HG03432 (cell line): ENCODE measurements around the gene MAJIN.
"Not testable (repeated sequence)": the region's sequence is repeated elsewhere in the genome, so short reads cannot be mapped to it uniquely, and the experiment has no call there.

ENCODE experiments used
- ATAC-seq: cut with Tn5 transposase; IDR thresholded peaks from one replicate; pipeline ENCODE4 v1.9.1; 2021; ENCODE audit warnings: mild to moderate bottlenecking, moderate library complexity; ENCODE audit not compliant: unreplicated experiment

The MAJIN gene

GRCh38 chr11:64990222-64990923 is 18.5 kb upstream of the MAJIN start:
- ATAC-seq: no peak

GRCh38 chr11:64989416-64989815 is 17.5 kb upstream of the MAJIN start:
- no peak for ATAC-seq

DNA sequence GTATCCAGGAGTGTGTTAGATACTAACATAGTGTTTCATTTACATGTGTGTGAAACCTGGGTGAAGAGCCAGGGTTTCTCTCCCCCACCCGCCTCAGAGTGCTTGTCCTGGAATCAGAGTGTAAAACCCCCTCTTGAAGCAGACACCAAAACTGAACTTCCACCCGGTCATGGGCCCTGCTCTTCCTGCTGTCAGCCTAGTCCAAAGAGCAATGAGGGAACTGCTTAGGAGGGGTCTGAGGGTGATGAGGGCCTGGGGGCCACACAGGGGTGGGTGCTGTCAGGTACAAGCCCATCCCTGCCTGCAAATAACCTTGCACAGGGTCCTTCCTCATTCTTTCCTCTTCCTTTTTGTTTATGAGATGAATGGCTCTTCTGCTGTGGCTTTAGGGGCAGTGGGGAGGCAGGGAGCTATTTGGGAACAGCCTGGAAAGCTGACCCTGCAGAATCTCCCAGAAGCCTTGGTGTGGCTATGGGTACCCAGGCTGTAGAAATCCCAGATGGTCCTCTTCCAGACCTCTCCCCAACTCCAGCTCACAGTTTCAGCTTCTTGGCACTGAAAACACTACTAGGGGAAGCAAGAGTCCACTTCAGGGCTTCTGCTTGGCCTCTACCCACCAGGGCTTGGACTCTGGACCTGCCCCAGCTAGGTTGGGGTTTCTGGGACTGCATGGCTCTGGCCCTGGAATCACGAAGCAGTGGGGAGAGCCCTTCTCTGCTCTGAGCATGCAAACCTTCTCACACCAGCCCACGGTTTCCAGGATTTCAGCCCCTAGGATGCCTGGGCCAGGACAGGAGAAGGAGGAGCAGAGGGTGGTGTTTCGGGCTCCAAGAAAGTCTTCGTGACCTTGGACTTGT is 16.3 kb upstream of the MAJIN start:
- no peak for ATAC-seq

DNA sequence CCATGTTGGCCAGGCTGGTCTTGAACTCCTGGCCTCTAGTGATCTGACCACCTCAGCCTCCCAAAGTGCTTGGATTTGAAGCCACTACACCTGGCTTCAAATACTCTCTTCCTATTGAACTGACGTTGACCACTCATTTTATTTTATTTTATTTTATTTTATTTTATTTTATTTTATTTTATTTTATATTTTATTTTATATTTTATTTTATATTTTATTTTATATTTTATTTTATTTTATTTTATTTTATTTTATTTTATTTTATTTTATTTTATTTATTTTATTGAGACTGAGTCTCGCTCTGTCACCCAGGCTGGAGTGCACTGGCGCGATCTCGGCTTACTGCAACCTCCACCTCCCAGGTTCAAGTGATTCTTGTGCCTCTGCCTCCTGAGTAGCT is 11.4 kb upstream of the MAJIN start:
- not testable (repeated sequence) for ATAC-seq

- no peak for ATAC-seq
These were observed 4.7 kb upstream of the MAJIN start for GRCh38 chr11:64976651-64977050.

DNA sequence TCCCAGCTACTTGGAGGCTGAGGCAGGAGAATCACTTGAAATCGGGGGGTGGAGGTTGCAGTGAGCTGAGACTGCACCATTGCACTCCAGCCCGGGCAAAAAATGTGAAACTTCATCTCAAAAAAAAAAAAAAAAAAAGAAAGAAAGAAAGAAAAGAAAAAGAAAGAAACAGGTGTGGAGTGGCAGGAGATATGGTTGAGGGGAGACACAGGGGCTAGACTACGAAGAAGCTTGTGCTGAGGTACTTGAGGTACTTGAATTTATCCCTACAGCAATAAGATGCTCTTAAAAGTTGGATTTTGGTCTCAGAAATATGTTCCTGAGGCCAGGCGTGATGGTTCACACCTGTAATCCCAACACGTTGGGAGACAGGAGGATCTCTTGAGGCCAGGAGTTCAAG is 2.2 kb upstream of the MAJIN start:
- no peak for ATAC-seq

DNA sequence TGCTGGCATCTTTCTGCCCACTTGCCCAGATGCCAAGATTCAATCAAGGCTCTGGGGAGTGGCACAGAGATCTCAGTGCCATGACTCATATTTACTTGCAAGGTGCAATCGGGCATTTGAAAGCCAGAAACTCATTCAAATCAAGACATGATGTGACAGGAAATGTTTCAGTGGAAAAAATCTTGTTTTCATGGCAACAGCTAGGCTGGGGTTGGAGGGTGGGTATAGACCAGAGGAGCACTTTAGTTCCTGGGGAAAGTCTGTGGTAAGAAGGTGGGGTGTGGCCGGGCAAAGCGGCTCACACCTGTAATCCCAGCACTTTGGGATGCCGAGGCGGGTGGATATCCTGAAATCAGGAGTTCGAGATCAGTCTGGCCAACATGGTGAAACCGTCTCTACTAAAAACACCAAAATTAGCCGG is 1.2 kb downstream of the MAJIN start:
- no peak for ATAC-seq

DNA sequence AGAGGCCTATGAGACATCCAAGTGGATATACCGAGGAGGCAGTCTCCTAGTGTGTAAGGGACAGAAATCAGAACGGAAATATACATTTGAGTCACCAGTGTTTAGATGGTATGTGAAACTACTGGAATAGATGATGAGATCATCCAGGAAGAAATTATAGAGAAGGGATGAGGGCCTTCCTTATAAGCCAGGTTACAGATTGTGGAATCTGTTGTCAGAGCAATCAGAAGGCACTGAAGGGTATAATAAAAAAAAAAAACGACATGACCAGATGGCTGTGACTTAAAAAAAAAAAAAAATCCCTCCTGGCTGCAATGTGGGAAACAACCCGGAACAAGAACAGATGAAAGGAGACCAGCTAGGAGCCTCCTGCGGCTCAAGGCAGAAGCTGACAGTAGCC is 2.7 kb downstream of the MAJIN start:
- no peak for ATAC-seq

DNA sequence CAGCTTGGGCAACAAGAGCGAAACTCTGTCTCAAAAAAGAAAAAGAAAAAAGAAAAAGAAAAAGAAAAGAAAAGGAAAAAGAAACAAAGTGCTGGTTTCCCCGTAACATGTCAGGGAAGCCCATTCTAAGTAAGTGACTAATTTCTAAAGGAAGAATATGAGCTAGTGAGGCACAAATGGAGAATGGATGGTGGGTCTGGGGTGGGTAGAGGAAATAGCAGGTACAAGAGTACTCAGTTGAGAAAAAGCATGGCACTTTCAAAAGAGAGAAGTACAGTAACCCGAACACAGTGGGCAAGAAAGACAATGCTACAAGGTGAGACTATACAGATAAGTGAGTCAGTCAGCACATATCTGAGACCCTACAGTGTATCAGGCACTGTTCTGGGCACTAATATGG is 4.5 kb downstream of the MAJIN start:
- no peak for ATAC-seq

DNA sequence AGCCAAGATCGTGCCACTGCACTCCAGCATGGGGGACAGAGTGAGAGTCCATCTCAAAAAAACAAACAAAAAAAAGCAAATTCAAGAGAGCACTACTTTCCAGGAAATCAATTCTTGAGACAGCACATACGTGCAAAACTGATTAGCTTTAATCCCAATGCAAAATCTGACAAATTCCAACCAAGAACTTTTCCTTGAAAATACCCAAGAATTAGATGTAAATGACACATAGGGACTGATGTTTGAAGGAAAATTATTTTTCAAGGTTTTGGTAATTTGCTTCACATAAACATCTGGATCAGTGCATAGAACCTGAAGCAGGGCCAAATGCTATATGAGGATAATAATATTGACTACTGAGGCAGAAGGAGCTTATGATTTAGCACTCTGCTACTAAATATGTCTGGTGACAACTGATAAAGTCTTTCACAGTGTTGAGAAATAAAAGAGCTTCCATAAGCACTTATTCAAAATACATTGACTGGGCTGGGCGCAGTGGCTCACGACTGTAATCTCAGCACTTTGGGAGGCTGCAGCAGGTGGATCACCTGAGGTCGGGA is 8.8 kb downstream of the MAJIN start:
- ATAC-seq: no peak

GRCh38 chr11:64960719-64961118 is 11.2 kb downstream of the MAJIN start:
- no peak for ATAC-seq

DNA sequence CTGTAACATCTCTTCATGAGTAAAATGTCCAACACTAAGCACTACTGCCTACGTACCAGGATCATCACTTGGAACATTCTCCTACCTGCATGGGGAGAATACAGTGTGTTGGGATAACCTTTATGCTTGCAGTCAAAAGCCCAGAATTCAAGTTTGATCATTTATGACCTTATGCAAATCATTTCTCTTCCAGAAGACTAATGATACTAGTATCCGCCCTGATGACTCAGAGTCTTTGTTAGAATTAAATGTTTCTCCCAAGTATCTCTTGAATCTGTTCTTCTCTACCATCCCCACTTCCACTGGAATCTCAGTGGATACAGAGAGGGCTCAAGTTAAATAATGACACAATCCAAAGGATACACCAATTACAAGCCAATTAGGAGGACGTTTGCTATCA is 12.4 kb downstream of the MAJIN start:
- ATAC-seq: no peak

- no peak for ATAC-seq
These were observed 17.7 kb downstream of the MAJIN start for GRCh38 chr11:64954201-64954600.

DNA sequence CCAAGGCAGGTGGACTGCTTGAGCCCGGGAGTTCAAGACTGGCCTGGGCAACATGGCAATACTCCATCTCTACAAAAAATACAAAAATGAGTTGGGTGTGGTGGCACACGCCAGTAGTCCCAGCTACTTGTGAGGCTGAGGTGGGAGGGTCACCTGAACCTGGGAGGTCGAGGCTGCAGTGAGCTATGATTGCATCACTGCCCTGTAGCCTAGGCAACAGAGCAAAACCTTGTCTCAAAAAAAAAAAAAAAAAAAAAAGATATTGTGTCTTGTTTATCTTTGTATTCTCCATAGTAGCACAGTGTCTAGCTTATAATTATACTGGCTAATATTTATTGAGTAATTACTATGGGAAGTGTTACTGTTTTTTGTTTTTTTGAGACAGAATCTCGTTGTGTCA is 20.4 kb downstream of the MAJIN start:
- no peak for ATAC-seq

DNA sequence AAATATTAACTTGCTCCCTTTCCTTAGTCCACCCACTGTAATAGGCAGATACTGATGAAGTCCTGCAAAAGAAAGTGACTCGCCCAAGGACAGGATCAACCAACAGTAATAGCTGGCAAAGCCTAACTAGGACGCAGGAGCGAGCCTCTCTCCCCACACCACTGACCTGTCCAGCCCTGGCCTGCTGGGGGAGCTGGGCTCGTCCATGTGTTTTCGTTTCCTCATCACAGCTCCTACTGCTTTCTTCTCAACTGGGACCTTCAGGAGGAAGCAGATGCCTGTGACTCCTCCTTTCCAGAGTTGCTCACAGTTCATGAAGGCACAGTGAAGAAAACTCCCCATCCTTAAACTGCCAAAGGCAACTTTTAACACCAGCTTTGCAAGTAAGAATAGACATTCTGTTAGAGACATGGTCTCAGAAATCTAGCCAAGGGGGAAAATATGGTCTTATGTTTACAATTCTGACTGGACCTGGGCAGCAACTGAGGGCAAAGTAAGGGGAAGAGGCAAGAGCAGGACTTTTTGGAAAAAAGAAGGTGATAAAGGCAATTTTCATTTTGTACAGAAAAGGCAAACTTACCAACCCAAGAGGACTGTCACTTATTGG is 24.6 kb downstream of the MAJIN start:
- no peak for ATAC-seq

- no peak for ATAC-seq
These were observed 35.4 kb downstream of the MAJIN start for GRCh38 chr11:64936539-64936938.

DNA sequence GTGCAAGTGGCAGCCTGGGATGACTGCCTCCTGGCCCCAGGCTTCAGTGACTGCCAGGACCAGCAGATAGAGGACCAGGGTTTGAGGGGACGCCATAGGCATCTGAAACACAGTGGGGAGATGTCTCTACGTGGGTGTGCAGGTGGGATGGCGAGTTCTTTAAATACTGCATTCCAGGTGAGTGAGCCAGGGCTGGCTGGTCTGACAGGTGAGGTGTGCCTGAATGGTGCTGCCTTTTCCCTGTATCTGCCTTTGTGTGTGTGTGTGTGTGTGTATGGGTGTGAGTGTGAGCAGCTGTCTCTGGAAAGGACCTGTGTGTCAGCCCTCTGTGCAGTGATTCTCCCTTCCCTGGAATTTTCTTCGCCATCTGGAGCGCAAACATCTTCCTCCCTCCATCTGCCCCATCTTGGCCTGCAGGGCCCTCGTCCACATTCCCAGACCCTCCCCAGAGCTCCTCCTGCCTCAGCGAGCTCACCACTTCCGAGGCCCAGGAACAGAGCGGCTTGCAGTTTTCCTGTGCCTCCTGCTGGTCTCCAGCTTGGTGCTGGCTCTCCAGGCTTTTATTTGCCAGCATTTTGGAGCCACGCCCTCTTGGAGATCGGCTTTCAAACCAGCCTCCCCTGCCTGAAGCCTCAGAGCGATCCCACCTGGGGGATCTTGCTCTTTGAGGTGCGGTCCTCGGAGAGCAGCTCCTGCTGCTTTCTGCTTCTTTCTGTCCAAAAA is 36.4 kb downstream of the MAJIN start, which contains the start of gene GPHA2:
TSS of gene GPHA2 (minus strand) at position 535 of the 723 bp plus-strand sequence. CDS start at position 102, 433 bp downstream.
- ATAC-seq: no peak

DNA sequence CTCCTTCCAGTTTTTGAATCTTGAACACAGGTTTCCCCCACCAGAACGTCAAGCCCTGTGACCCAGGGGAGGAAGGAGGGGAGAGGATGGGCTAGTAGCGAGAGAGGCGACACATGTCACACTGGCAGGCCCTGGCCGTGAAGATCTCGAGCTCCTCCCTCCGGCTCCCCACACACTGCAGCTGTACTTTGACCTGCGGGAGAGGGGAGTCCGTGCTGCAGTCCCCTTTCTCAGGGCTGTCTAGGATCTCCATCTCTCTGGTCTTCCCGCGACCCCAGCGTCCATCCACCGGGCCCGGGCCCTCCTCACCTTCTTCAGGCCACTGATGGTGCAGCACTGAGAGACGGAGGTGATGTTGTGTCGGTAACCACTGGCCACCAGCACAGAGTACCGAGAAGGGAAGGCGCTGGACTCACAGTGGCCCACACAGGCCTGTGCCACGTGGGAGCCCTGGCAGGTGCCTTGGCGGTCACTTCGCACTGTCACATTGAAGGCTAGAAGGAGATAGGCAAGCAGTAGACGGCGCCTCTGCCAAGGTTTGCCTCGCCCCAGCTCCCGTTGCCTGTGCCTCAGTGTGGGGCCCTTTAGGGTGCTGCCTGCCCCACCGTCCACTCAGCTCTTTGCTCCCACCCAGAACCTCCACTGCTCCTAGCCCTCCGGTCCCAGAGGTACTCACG is 37.1 kb downstream of the MAJIN start:
- no peak for ATAC-seq

- ATAC-seq: no peak
These were observed 37.8 kb downstream of the MAJIN start for GRCh38 chr11:64933935-64934681.
